ENCODE measurements around the gene PBXIP1. TPM values are rescaled to one million over a fixed set of nuclear protein-coding genes. Genes with fewer than 3 reads are reported as not detected.

The PBXIP1 gene
- total and polyA plus RNA-seq, 2 of the 13 experiments (the other 11 are each of a cell fraction or from before 2014, with no cell fraction given) = 16.3 to 31.9 TPM

DNA sequence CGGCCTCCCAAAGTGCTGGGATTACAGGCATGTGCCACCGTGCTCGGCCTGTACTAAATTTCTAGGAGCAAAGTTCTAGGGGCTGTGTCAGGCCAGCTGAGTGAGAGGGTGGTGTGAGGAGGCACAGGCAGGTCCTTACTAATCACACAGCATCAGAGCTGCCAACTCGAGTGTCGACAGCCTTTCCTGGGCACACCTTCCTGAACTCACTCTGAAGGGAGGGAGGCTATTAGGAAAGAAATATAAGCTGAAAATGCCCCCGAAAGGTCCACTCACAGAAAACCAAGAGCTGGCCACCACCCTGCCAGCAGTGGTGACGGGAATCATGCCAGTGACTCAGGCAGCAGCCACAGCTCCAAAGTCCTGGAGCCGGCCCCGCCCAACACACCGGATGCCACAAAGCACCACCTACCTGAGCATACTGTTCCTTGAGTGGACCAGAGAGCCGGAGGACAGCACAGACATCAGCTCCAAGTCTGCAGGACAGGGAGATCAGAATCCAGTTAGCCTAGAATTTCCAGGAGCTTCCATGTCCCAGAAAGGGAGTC lies 23.9 kb downstream of the PBXIP1 start (continued):
- TF ChIP-seq ZKSCAN8 (CRISPR knock-in tag; IDR thresholded peaks at IDR 0.05; ENCODE audit: borderline replicate concordance) = peak; percentile 17; the same call in 1 of the 2 replicates
- TF ChIP-seq SETDB1 (CRISPR knock-in tag; IDR thresholded peaks at IDR 0.05; ENCODE audit: borderline replicate concordance) = no peak
- TF ChIP-seq GTF3A (CRISPR knock-in tag; conservative IDR thresholded peaks at IDR 0.05) = no peak
- peak; percentile 14 for TF ChIP-seq CBX1 (IDR thresholded peaks at IDR 0.05; ENCODE audit: low read depth)
- TF ChIP-seq, protein P1, sequence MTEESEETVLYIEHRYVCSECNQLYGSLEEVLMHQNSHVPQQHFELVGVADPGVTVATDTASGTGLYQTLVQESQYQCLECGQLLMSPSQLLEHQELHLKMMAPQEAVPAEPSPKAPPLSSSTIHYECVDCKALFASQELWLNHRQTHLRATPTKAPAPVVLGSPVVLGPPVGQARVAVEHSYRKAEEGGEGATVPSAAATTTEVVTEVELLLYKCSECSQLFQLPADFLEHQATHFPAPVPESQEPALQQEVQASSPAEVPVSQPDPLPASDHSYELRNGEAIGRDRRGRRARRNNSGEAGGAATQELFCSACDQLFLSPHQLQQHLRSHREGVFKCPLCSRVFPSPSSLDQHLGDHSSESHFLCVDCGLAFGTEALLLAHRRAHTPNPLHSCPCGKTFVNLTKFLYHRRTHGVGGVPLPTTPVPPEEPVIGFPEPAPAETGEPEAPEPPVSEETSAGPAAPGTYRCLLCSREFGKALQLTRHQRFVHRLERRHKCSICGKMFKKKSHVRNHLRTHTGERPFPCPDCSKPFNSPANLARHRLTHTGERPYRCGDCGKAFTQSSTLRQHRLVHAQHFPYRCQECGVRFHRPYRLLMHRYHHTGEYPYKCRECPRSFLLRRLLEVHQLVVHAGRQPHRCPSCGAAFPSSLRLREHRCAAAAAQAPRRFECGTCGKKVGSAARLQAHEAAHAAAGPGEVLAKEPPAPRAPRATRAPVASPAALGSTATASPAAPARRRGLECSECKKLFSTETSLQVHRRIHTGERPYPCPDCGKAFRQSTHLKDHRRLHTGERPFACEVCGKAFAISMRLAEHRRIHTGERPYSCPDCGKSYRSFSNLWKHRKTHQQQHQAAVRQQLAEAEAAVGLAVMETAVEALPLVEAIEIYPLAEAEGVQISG (CRISPR knock-in tag; IDR thresholded peaks at IDR 0.05) = peak; percentile 54
- no peak for TF ChIP-seq ZNF329 (CRISPR knock-in tag; IDR thresholded peaks at IDR 0.05; ENCODE audit: low read depth)
- TF ChIP-seq NFKBIZ (CRISPR knock-in tag; IDR thresholded peaks at IDR 0.05) = no peak
- peak; percentile 37; the same call in 1 of the 2 replicates for TF ChIP-seq KDM2A (CRISPR knock-in tag; IDR thresholded peaks at IDR 0.05; ENCODE audit: borderline replicate concordance, low read depth)
- TF ChIP-seq, protein P2, sequence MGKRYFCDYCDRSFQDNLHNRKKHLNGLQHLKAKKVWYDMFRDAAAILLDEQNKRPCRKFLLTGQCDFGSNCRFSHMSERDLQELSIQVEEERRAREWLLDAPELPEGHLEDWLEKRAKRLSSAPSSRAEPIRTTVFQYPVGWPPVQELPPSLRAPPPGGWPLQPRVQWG (CRISPR knock-in tag; IDR thresholded peaks at IDR 0.05; ENCODE audit: borderline replicate concordance, low read depth) = no peak
- TF ChIP-seq ZNF44 (CRISPR knock-in tag; IDR thresholded peaks at IDR 0.05) = no peak
- TF ChIP-seq ATAD3A (CRISPR knock-in tag; IDR thresholded peaks at IDR 0.05) = no peak
- TF ChIP-seq, protein P3, sequence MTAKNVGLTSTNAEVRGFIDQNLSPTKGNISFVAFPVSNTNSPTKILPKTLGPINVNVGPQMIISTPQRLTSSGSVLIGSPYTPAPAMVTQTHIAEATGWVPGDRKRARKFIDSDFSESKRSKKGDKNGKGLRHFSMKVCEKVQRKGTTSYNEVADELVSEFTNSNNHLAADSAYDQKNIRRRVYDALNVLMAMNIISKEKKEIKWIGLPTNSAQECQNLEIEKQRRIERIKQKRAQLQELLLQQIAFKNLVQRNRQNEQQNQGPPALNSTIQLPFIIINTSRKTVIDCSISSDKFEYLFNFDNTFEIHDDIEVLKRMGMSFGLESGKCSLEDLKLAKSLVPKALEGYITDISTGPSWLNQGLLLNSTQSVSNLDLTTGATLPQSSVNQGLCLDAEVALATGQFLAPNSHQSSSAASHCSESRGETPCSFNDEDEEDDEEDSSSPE (CRISPR knock-in tag; IDR thresholded peaks at IDR 0.05) = no peak
- peak; percentile 31; the same call in 1 of the 2 replicates for TF ChIP-seq ZNF605 (CRISPR knock-in tag; IDR thresholded peaks at IDR 0.05)
- TF ChIP-seq, protein P4, sequence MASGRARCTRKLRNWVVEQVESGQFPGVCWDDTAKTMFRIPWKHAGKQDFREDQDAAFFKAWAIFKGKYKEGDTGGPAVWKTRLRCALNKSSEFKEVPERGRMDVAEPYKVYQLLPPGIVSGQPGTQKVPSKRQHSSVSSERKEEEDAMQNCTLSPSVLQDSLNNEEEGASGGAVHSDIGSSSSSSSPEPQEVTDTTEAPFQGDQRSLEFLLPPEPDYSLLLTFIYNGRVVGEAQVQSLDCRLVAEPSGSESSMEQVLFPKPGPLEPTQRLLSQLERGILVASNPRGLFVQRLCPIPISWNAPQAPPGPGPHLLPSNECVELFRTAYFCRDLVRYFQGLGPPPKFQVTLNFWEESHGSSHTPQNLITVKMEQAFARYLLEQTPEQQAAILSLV (CRISPR knock-in tag; IDR thresholded peaks at IDR 0.05; ENCODE audit: borderline replicate concordance) = 0 out of 2 replicates have a peak, but pooled peaks have one; percentile 48
- TF ChIP-seq ZFP36L1 (CRISPR knock-in tag; IDR thresholded peaks at IDR 0.05) = no peak
- TF ChIP-seq GZF1 (CRISPR knock-in tag; IDR thresholded peaks at IDR 0.05) = no peak
- TF ChIP-seq ZBTB20 (CRISPR knock-in tag; IDR thresholded peaks at IDR 0.05; ENCODE audit: borderline replicate concordance, low read depth) = no peak
- TF ChIP-seq, protein P5, sequence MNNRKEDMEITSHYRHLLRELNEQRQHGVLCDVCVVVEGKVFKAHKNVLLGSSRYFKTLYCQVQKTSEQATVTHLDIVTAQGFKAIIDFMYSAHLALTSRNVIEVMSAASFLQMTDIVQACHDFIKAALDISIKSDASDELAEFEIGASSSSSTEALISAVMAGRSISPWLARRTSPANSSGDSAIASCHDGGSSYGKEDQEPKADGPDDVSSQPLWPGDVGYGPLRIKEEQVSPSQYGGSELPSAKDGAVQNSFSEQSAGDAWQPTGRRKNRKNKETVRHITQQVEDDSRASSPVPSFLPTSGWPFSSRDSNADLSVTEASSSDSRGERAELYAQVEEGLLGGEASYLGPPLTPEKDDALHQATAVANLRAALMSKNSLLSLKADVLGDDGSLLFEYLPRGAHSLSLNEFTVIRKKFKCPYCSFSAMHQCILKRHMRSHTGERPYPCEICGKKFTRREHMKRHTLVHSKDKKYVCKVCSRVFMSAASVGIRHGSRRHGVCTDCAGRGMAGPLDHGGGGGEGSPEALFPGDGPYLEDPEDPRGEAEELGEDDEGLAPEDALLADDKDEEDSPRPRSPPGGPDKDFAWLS (CRISPR knock-in tag; IDR thresholded peaks at IDR 0.05; ENCODE audit: borderline replicate concordance) = no peak
- TF ChIP-seq RBM39 (IDR thresholded peaks at IDR 0.05; ENCODE audit: low read depth, low read length, poor library complexity, severe bottlenecking) = no peak
- no peak for TF ChIP-seq ZNF792 (CRISPR knock-in tag; IDR thresholded peaks at IDR 0.05)
- no peak for TF ChIP-seq SMAD9 (CRISPR knock-in tag; IDR thresholded peaks at IDR 0.05)
- TF ChIP-seq, protein P6, sequence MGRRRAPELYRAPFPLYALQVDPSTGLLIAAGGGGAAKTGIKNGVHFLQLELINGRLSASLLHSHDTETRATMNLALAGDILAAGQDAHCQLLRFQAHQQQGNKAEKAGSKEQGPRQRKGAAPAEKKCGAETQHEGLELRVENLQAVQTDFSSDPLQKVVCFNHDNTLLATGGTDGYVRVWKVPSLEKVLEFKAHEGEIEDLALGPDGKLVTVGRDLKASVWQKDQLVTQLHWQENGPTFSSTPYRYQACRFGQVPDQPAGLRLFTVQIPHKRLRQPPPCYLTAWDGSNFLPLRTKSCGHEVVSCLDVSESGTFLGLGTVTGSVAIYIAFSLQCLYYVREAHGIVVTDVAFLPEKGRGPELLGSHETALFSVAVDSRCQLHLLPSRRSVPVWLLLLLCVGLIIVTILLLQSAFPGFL (CRISPR knock-in tag; IDR thresholded peaks at IDR 0.05) = no peak
